ENCODE results near the gene TP53BP2. TPM values are rescaled to one million over a fixed set of nuclear protein-coding genes. Genes with fewer than 3 reads are reported as not detected.
"Not testable (repeated sequence)": the region's sequence is repeated elsewhere in the genome, so short reads cannot be mapped to it uniquely, and the experiment has no call there.

The TP53BP2 gene
- total RNA-seq, 1 donor from 2014 or later: 52.9 TPM

DNA sequence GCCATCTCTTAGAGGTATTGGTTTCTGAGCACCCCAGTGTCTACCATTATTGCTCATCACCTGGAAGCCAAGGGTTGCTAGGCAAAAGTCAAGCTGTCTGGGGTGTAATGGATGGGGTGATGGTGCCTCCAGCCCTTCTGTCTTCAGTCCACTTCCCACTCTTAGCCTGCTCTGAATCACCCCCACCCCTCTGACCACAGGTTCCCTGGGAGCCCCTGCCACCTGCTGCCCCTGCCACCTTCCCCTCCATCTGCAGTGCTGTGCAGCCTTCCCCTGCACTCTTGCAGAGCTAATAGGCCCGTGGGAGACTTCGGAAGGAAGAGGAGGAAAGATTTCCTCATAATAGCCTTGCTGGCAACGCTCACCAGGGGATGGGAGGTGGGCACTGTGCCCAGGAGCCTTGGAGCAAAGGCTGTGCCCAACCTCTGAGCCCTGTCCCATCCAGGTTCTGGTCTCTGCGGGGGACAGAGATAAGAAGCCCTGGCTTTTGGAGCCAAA, 97.9 kb downstream of the TP53BP2 start:
- ChIA-PET POLR2A (interaction anchor here (0.8 kb wide), 1 partner anchor 582 kb away, joined by 3 read pairs; the partner anchor contains the start of gene NVL), CTCF (interaction anchor here (0.9 to 6.1 kb wide), 6 partner anchors 11 to 52 kb away, joined by 3 to 94 read pairs (median 4); partner anchors contain the start of gene CAPN2)
- H3K4me3 Mint-ChIP-seq: no peak overlapping the region
- no peak for ATAC-seq (ENCODE audit: low read depth)
- peaks cover 58% of the 10 kb centered on the region for H3K36me3 Mint-ChIP-seq (ENCODE audit: low read depth)
- no peak for DNase-seq
- intact Hi-C loops (cut with micrococcal nuclease): no loop called here
- peaks cover 10% of the 10 kb centered on the region for H3K4me1 Mint-ChIP-seq
- no peaks in the 10 kb centered on the region for H3K9me3 Mint-ChIP-seq
- no peak overlapping the region for H3K27ac Mint-ChIP-seq
- TF ChIP-seq CTCF (IDR thresholded peaks at IDR 0.05): no peak
- no peaks in the 10 kb centered on the region for H3K27me3 Mint-ChIP-seq

GRCh38 chr1:223745731-223746130, 100.0 kb downstream of the TP53BP2 start:
- Mint-ChIP-seq H3K9me3 (no peaks in the 10 kb centered on the region), H3K4me1 (peaks cover 10% of the 10 kb centered on the region), H3K36me3 (ENCODE audit: low read depth) (peaks cover 45% of the 10 kb centered on the region), H3K27me3 (no peaks in the 10 kb centered on the region), H3K27ac (no peak overlapping the region), H3K4me3 (no peak overlapping the region)
- intact Hi-C loops (cut with micrococcal nuclease): no loop called here
- CTCF ChIA-PET: interaction anchor here (6.1 kb wide), 1 partner anchor 46 kb away, joined by 94 read pairs; no protein-coding TSS in a partner anchor
- POLR2A ChIA-PET: interaction anchor here (0.7 kb wide), 1 partner anchor 11 kb away, joined by 11 read pairs; no protein-coding TSS in a partner anchor
- TF ChIP-seq CTCF (IDR thresholded peaks at IDR 0.05): no peak
- DNase-seq (no peak), ATAC-seq (ENCODE audit: low read depth) (no peak)

- CTCF ChIA-PET: interaction anchor here (0.7 kb wide), 1 partner anchor 37 kb away, joined by 3 read pairs; no protein-coding TSS in a partner anchor
- H3K27me3 Mint-ChIP-seq: no peaks in the 10 kb centered on the region
These were observed 102.8 kb downstream of the TP53BP2 start for GRCh38 chr1:223742856-223743517.

DNA sequence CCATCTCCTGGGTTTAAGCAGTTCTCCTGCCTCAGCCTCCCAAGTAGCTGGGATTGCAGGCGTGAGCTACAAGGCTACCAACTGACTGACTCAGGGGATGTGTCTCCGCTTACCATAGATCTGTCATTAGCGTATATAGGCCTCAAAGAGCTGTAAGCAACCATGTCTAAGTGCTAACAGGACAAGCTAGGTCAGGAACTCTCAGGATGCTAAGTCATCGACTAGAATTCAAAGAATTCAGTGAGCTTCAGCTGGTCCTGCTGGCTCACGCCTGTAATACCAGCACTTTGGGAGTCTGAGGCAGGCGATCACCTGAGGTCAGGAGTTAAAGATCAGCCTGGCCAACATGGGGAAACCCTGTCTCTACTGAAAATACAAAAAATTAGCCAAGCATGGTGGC, 103.9 kb downstream of the TP53BP2 start:
- H3K27me3 Mint-ChIP-seq: no peaks in the 10 kb centered on the region
- no peaks in the 10 kb centered on the region for H3K4me1 Mint-ChIP-seq
- ATAC-seq (ENCODE audit: low read depth): no peak
- CTCF ChIA-PET: interaction anchor here (0.7 kb wide), 1 partner anchor 44 kb away, joined by 3 read pairs; no protein-coding TSS in a partner anchor
- H3K4me3 Mint-ChIP-seq: no peak overlapping the region
- TF ChIP-seq CTCF (IDR thresholded peaks at IDR 0.05): no peak
- peaks cover 46% of the 10 kb centered on the region for H3K36me3 Mint-ChIP-seq (ENCODE audit: low read depth)
- POLR2A ChIA-PET: no interaction called here
- DNase-seq: no peak
- no peaks in the 10 kb centered on the region for H3K9me3 Mint-ChIP-seq
- intact Hi-C loops (cut with micrococcal nuclease): no loop called here
- H3K27ac Mint-ChIP-seq: no peak overlapping the region

More at GRCh38 chr1:223742856-223743517, 102.8 kb downstream of the TP53BP2 start:
- POLR2A ChIA-PET: no interaction called here
- no peak for TF ChIP-seq CTCF (IDR thresholded peaks at IDR 0.05)
- DNase-seq (no peak), ATAC-seq (ENCODE audit: low read depth) (no peak)
- intact Hi-C loops (cut with micrococcal nuclease): no loop called here
- Mint-ChIP-seq H3K27ac (no peak overlapping the region), H3K36me3 (ENCODE audit: low read depth) (peaks cover 54% of the 10 kb centered on the region), H3K4me1 (peaks cover 2% of the 10 kb centered on the region), H3K4me3 (no peak overlapping the region), H3K9me3 (no peaks in the 10 kb centered on the region)

GRCh38 chr1:223740038-223740736, 105.6 kb downstream of the TP53BP2 start:
- not testable (repeated sequence) for H3K9me3 Mint-ChIP-seq

More at GRCh38 chr1:223740038-223740736, 105.6 kb downstream of the TP53BP2 start:
- ATAC-seq (ENCODE audit: low read depth); CTCF ChIA-PET; DNase-seq; H3K4me1 Mint-ChIP-seq; H3K27ac Mint-ChIP-seq; POLR2A ChIA-PET; intact Hi-C loops (cut with micrococcal nuclease); H3K4me3 Mint-ChIP-seq; H3K27me3 Mint-ChIP-seq: not testable (repeated sequence)
- H3K36me3 Mint-ChIP-seq (ENCODE audit: low read depth): peaks cover 37% of the 10 kb centered on the region
